Transverse colon (tissue), 4 donors: ENCODE data around the gene SCGB3A1.

ENCODE experiments used
- POLR2A ChIP-seq: fragments of 450-650 bp; IDR thresholded peaks from one replicate; pipeline ENCODE4 v1.6.1; 2016; ENCODE audit warnings: antibody characterized with exemption, mild to moderate bottlenecking, moderate library complexity
- POLR2AphosphoS5 ChIP-seq, 3 donors: sonication (generic); formaldehyde crosslinking; IDR thresholded peaks; one replicate each; pipeline ENCODE4 v1.6.1; 2016; ENCODE audit warnings: antibody characterized with exemption in 3 of 3
- TF ChIP-seq, protein P1 (sequence below), 5 experiments: fragments of 200-600 bp in 3 of 5; fragments of 450-650 bp in 2 of 5; sonication (generic) in 3 of 5; IDR thresholded peaks; 1 replicate in 2 of 5; 2 replicates in 3 of 5; pipeline ENCODE4 v1.5.1; 2016 to 2017; ENCODE audit warnings: antibody characterized with exemption in 5 of 5, inconsistent platforms in 3 of 5, mild to moderate bottlenecking in 2 of 5, moderate library complexity in 1 of 5

DNA sequence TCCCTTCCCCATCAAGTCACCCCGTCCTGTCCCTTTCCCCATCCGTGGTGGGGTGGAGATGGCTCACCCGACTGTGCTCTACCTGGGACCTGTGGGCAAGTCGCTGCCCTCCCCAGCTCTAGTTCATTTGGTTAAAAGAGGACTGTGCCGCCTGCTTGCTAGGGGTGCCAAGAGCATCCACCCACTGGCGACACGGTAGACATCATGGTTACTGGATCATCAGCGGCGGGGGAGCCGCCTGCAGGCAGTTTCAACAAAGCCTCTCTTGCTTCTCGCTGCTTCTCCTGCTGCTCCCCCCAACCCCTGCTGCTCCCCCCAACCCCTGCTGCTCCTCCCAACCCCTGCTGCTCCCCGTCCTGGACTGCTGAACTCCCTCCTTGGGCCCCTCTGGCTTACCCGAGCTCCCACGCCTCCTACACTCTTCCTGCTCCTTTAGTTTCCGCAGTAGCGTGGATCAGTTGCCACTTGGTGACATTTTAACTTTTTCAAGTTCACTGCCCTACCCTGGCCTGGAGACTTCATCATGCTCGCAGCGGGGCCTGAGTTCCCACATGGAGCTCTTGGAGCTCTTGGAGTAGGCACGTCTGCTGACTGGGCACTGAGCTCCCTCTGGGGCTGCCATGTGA is 22.0 kb upstream of the SCGB3A1 start:
- TF ChIP-seq, protein P1, sequence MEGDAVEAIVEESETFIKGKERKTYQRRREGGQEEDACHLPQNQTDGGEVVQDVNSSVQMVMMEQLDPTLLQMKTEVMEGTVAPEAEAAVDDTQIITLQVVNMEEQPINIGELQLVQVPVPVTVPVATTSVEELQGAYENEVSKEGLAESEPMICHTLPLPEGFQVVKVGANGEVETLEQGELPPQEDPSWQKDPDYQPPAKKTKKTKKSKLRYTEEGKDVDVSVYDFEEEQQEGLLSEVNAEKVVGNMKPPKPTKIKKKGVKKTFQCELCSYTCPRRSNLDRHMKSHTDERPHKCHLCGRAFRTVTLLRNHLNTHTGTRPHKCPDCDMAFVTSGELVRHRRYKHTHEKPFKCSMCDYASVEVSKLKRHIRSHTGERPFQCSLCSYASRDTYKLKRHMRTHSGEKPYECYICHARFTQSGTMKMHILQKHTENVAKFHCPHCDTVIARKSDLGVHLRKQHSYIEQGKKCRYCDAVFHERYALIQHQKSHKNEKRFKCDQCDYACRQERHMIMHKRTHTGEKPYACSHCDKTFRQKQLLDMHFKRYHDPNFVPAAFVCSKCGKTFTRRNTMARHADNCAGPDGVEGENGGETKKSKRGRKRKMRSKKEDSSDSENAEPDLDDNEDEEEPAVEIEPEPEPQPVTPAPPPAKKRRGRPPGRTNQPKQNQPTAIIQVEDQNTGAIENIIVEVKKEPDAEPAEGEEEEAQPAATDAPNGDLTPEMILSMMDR (IDR thresholded peaks at IDR 0.05), result no peak
- TF ChIP-seq POLR2AphosphoS5 (IDR thresholded peaks at IDR 0.05) (no peak), POLR2A (no peak)
